Measurements from ENCODE around the gene C1orf35.

C1orf35 gene

GRCh38 chr1:228063251-228064191 lies 39.6 kb downstream of the C1orf35 start:
- no peak for DNase-seq (ENCODE audit: low read depth)

- DNase-seq (ENCODE audit: low read depth): no peak
Observed at GRCh38 chr1:228062812-228063211, 40.3 kb downstream of the C1orf35 start.

- DNase-seq (ENCODE audit: low read depth): no peak
Observed at GRCh38 chr1:228062085-228062791, 40.9 kb downstream of the C1orf35 start.

- DNase-seq (ENCODE audit: low read depth): no peak
Observed at GRCh38 chr1:228061411-228062084, 41.6 kb downstream of the C1orf35 start.

- DNase-seq (ENCODE audit: low read depth): no peak
Observed at GRCh38 chr1:228060458-228061190, 42.5 kb downstream of the C1orf35 start.

GRCh38 chr1:228059634-228060457 lies 43.3 kb downstream of the C1orf35 start:
- DNase-seq (ENCODE audit: low read depth): no peak

- no peak for DNase-seq (ENCODE audit: low read depth)
Observed at GRCh38 chr1:228058949-228059633, 44.0 kb downstream of the C1orf35 start.

GRCh38 chr1:228058172-228058948 lies 44.8 kb downstream of the C1orf35 start:
- DNase-seq (ENCODE audit: low read depth): no peak

Data from HS-27A (cell line).